ENCODE measurements around the gene VSIR.

- TF ChIP-seq TAF1 (IDR thresholded peaks at IDR 0.05; ENCODE audit: low read depth) (no peak), MAX (IDR thresholded peaks at IDR 0.05) (no peak), RAD21 (IDR thresholded peaks at IDR 0.05; ENCODE audit: low read depth) (no peak; the same call in 1 of the 2 replicates), TEAD4 (IDR thresholded peaks at IDR 0.05) (no peak), TCF12 (IDR thresholded peaks at IDR 0.05; ENCODE audit: low read depth) (no peak), CEBPB (IDR thresholded peaks at IDR 0.05) (no peak), REST (IDR thresholded peaks at IDR 0.05; ENCODE audit: low read depth) (no peak), ZBTB7A (IDR thresholded peaks at IDR 0.05; ENCODE audit: low read depth) (no peak), YY1 (IDR thresholded peaks at IDR 0.05; ENCODE audit: low read depth) (no peak), CREB1 (IDR thresholded peaks at IDR 0.05; ENCODE audit: low read depth) (no peak)
These were observed 26.8 kb downstream of the VSIR start for GRCh38 chr10:71746344-71747037.

All from Ishikawa (cell line).